OCI-LY7 (cell line): ENCODE measurements around the gene GAS7. TPM values are rescaled to one million over a fixed set of nuclear protein-coding genes. Genes with fewer than 3 reads are reported as not detected.

Experiments used
- Bru-seq: library from RNA; stranded (reverse); fragments of 400-500 nt; gene quantifications from one replicate; lab custom pipeline; 2021; lab: Mats Ljungman, UMichigan
- BruChase-seq, 2 experiments: library from RNA; stranded (reverse); fragments of 400-500 nt; gene quantifications; one replicate each; lab custom pipeline; 2021; lab: Mats Ljungman, UMichigan
- BruUV-seq: library from RNA; stranded (reverse); fragments of 400-500 nt; replicated peaks from 2 replicates; lab custom pipeline; 2021; lab: Mats Ljungman, UMichigan
- CTCF ChIA-PET: fragments of 300-600 bp; sonication (Branson Sonifier 250); formaldehyde crosslinking; loops from one replicate; lab custom pipeline; 2022; ENCODE audit warnings: antibody characterized with exemption; ENCODE audit not compliant: unreplicated experiment; lab: Charles Lee
- POLR2A ChIA-PET: fragments of 300-600 bp; sonication (Branson Sonifier 250); formaldehyde crosslinking; loops from one replicate; lab custom pipeline; 2022; ENCODE audit warnings: antibody characterized with exemption; lab: Charles Lee
- DNase-seq: peaks from one replicate; pipeline ENCODE4 v3.0.0-alpha.2; 2015; ENCODE audit warnings: low spot score
- H2AFZ ChIP-seq: fragments of 200-600 bp; sonication (generic), shearing (Covaris generic); 2 replicates; pipeline ENCODE4 v1.6.1; 2014; ENCODE audit warnings: mild to moderate bottlenecking, antibody characterized with exemption, low read length, moderate library complexity
- H3K27ac ChIP-seq: fragments of 200-600 bp; sonication (generic); 2 replicates; pipeline ENCODE4 v1.5.1; 2014; ENCODE audit warnings: mixed run types, low read depth, mild to moderate bottlenecking, moderate library complexity, low read length, inconsistent platforms; ENCODE audit not compliant: poor library complexity, severe bottlenecking
- H3K36me3 ChIP-seq: fragments of 200-600 bp; sonication (generic); 2 replicates; pipeline ENCODE4 v1.6.1; 2014; ENCODE audit warnings: mild to moderate bottlenecking, antibody characterized with exemption, low read length, moderate library complexity, mixed read lengths; ENCODE audit not compliant: insufficient read depth
- H3K4me1 ChIP-seq: fragments of 200-600 bp; sonication (generic); 2 replicates; pipeline ENCODE4 v1.5.1; 2014; ENCODE audit warnings: mild to moderate bottlenecking, low read length; ENCODE audit not compliant: insufficient read depth, poor library complexity, severe bottlenecking
- H3K4me2 ChIP-seq: fragments of 200-600 bp; sonication (generic); 2 replicates; pipeline ENCODE4 v1.6.1; 2014; ENCODE audit warnings: mild to moderate bottlenecking, low read length
- H3K4me3 ChIP-seq: fragments of 200-600 bp; sonication (generic); 2 replicates; pipeline ENCODE4 v1.5.1; 2014; ENCODE audit warnings: mild to moderate bottlenecking, low read depth, low read length; ENCODE audit not compliant: poor library complexity, severe bottlenecking
- H3K79me2 ChIP-seq: fragments of 200-600 bp; sonication (generic); 2 replicates; pipeline ENCODE4 v1.6.1; 2016; ENCODE audit warnings: low read depth, mild to moderate bottlenecking, low read length, moderate library complexity, mixed read lengths; ENCODE audit not compliant: insufficient read depth
- H3K9me2 ChIP-seq: fragments of 200-600 bp; sonication (generic); 2 replicates; pipeline ENCODE4 v1.6.1; 2016; ENCODE audit warnings: mild to moderate bottlenecking, low read length, mixed read lengths; ENCODE audit not compliant: insufficient read depth
- H3K9me3 ChIP-seq: fragments of 200-600 bp; sonication (generic); 2 replicates; pipeline ENCODE4 v1.6.1; 2014; ENCODE audit warnings: mild to moderate bottlenecking, mixed run types, low read length, mixed read lengths
- H4K20me1 ChIP-seq: fragments of 200-600 bp; sonication (generic); 2 replicates; pipeline ENCODE4 v1.6.1; 2014; ENCODE audit warnings: mild to moderate bottlenecking, antibody characterized with exemption, low read length, moderate library complexity, mixed read lengths; ENCODE audit not compliant: insufficient read depth
- CTCF ChIP-seq: fragments of 200-600 bp; sonication (generic); conservative IDR thresholded peaks from 2 replicates; pipeline ENCODE4 v1.5.1; 2014; ENCODE audit warnings: mild to moderate bottlenecking, antibody characterized with exemption, low read length, moderate library complexity, mixed read lengths
- EZH2phosphoT487 ChIP-seq: fragments of 200-600 bp; sonication (generic); IDR thresholded peaks from 2 replicates; pipeline ENCODE4 v1.6.1; 2018; ENCODE audit warnings: low read depth, borderline replicate concordance, mild to moderate bottlenecking, mixed run types, antibody characterized with exemption, low read length, moderate library complexity, mixed read lengths
- intact Hi-C: fragments of 100-400 bp; cut with micrococcal nuclease; formaldehyde crosslinking; loops from one replicate; pipeline ENCODE4 v1.10.0; 2022; ENCODE audit not compliant: unreplicated experiment
- long read RNA-seq: library from polyadenylated mRNA; stranded (forward); transcript quantifications from one replicate; pipeline ENCODE4 v2.0.0, GENCODE V29; 2022
- total RNA-seq, 2 experiments: library from RNA; depleted of rRNA in 1 of 2; stranded (reverse); fragments of >200 nt in 1 of 2; shearing (Covaris generic) in 1 of 2; gene quantifications; 2 replicates each; pipeline ENCODE4 v1.2.3, GENCODE V29; 2014 to 2022

Gene GAS7
- total RNA-seq (2014; rRNA removed; shearing (Covaris generic)), result not detected in 2 replicates
- total RNA-seq (2022), result 0.46 and 1.5 TPM in 2 replicates
- percentile 8 among the genes with signal in this experiment for Bru-seq, nascent RNA
- BruChase-seq, experiment 1, labeled RNA remaining after a 6-hour chase, result percentile 10 among the genes with signal in this experiment
- BruChase-seq, experiment 2, labeled RNA remaining after a 2-hour chase, result percentile 7 among the genes with signal in this experiment
- long read RNA-seq, partial matches to known transcripts, result 0 of 1 reads
- long read RNA-seq, other reads (novel, unspliced or antisense), result 1 of 1 reads

DNA sequence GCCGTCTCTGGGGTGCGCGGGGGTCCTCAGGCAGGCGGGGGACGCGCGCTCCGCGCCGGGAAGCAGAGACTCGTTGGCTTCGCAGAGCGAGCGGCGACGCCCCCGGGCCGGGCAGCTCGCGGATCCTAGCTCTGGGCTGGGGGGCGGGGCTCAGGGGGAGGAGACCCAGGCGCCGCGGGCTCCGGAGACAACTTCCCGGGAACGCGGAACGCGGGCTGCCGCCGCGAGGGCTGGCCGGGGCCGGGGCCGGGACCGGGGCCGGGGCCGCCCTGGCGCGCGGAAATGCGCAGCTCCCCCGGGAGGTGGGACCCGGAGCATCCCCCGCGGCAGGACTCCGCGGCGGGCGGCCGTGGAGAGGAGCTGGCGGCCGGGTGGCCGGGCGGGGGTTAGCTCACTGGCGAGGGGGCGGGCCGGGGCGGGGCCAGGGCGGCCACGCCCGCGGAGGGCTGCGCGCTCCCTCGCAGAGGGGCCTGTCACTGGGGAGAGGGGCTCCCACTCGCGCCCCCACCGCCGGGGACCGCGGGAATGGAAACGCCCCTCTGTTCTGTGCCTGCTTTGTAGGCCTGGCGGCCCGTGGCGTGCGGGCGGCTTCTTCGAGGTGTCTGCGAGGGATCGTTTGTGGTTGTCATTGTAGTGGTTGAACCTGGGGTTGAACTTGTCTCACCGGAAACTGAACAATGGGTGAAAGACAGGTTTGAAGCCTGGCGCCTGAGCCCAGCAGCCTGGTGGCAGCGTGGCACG, at the start of gene GAS7:
TSS of gene GAS7 (minus strand) at position 98 of the 741 bp plus-strand sequence.
- no peak within 1 kb of the TSS for H3K27ac ChIP-seq
- H4K20me1 ChIP-seq, result no peaks in the 10 kb centered on the region
- H3K9me2 ChIP-seq, result no peaks in the 10 kb centered on the region
- CTCF ChIA-PET, result no interaction called here
- no peaks in the 10 kb centered on the region for H3K79me2 ChIP-seq
- intact Hi-C loops, result no loop called here
- H3K4me3 ChIP-seq, result no peak within 1 kb of the TSS
- DNase-seq, result no peak
- no peaks in the 10 kb centered on the region for H3K4me1 ChIP-seq
- no peak within 1 kb of the TSS for H3K4me2 ChIP-seq
- POLR2A ChIA-PET, result interaction anchor here (0.6 kb wide), 1 partner anchor 373 kb away, joined by 4 read pairs; no protein-coding TSS in a partner anchor
- H3K36me3 ChIP-seq, result no peaks in the 10 kb centered on the region
- TF ChIP-seq EZH2phosphoT487 (no peak), CTCF (no peak)
- no peak within 1 kb of the TSS for H2AFZ ChIP-seq
- no TSS peak for BruUV-seq
- no peaks in the 10 kb centered on the region for H3K9me3 ChIP-seq

DNA sequence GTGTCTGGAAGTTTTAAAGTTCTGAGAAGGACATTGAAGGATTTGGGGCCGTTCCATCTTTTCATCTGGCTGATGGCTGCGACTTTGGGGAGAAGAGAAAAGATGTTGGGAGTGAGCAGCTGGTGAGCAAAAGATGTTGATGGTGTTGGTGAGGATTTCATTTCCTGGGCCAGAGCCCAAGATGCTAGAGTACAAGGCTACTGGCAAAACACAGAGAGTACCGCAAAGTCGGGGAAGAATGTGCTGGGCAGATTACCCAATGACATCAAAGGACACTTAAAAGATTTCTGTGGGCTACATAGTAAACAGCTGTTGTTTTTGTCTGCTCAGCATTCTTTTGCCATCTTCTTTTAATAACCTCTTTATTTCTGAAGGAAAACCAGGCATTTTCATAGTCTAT, 49.4 kb upstream of the GAS7 start:
- ChIA-PET CTCF (no interaction called here), POLR2A (no interaction called here)
- no peak for DNase-seq
- Histone ChIP-seq H3K4me1 (no peaks in the 10 kb centered on the region), H2AFZ (no peak overlapping the region), H3K4me2 (no peak overlapping the region), H3K9me2 (no peaks in the 10 kb centered on the region), H3K79me2 (no peaks in the 10 kb centered on the region), H3K36me3 (no peaks in the 10 kb centered on the region), H3K4me3 (no peak overlapping the region), H3K9me3 (no peaks in the 10 kb centered on the region), H3K27ac (no peak overlapping the region), H4K20me1 (no peaks in the 10 kb centered on the region)
- intact Hi-C loops, result no loop called here
- no TSS peak for BruUV-seq
- no peak for TF ChIP-seq CTCF
- TF ChIP-seq EZH2phosphoT487, result no peak
